ENCODE measurements around the gene DENND6A. TPM values are rescaled to one million over a fixed set of nuclear protein-coding genes. Genes with fewer than 3 reads are reported as not detected.
"Not testable (repeated sequence)": the region's sequence is repeated elsewhere in the genome, so short reads cannot be mapped to it uniquely, and the experiment has no call there.

DENND6A gene
- total and polyA plus RNA-seq, 3 donors from 2014 or later: 16.0 to 20.6 (median 18.7) TPM

- intact Hi-C loops (cut with DNase I; ENCODE audit: low total_unique reads): no loop called here
- H3K9me3 ChIP-seq: no peaks in the 10 kb centered on the region
- no peak for TF ChIP-seq POLR2A (IDR thresholded peaks at IDR 0.05)
- TF ChIP-seq, protein P1, sequence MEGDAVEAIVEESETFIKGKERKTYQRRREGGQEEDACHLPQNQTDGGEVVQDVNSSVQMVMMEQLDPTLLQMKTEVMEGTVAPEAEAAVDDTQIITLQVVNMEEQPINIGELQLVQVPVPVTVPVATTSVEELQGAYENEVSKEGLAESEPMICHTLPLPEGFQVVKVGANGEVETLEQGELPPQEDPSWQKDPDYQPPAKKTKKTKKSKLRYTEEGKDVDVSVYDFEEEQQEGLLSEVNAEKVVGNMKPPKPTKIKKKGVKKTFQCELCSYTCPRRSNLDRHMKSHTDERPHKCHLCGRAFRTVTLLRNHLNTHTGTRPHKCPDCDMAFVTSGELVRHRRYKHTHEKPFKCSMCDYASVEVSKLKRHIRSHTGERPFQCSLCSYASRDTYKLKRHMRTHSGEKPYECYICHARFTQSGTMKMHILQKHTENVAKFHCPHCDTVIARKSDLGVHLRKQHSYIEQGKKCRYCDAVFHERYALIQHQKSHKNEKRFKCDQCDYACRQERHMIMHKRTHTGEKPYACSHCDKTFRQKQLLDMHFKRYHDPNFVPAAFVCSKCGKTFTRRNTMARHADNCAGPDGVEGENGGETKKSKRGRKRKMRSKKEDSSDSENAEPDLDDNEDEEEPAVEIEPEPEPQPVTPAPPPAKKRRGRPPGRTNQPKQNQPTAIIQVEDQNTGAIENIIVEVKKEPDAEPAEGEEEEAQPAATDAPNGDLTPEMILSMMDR (IDR thresholded peaks at IDR 0.05): no peak
- H3K27ac ChIP-seq: no peak overlapping the region
- H3K27me3 ChIP-seq: no peaks in the 10 kb centered on the region
- no peaks in the 10 kb centered on the region for H3K4me1 ChIP-seq
- no peak overlapping the region for H3K4me3 ChIP-seq
- no peak for DNase-seq
- 89% methylated on average over 3 of the region's 3 CpGs for WGBS, 2 donors
- H3K36me3 ChIP-seq (ENCODE audit: low read depth, missing control alignments): no peaks in the 10 kb centered on the region
Measured at GRCh38 chr3:57624801-57625200, 68.1 kb downstream of the DENND6A start.

DNA sequence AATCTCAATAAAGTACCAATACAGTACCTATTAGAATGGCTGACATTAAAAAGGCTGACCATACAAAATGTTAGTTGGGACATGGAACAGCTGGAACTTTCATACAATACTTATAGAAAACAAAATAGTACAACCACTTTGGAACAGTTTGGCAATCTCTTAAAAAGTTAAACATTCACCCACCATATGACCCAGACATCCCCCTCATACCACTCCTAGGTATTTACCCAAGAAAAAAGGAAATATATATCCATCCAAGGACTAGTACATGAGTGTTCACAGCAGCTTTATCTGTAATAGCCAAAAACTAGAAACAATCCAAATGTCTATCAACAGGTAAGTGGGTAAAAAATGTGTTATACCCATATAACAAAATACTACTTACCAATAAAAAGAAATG is 70.5 kb downstream of the DENND6A start:
- H3K27ac ChIP-seq: no peak overlapping the region
- H3K36me3 ChIP-seq (ENCODE audit: low read depth, missing control alignments): no peaks in the 10 kb centered on the region
- DNase-seq: no peak
- no peaks in the 10 kb centered on the region for H3K27me3 ChIP-seq
- TF ChIP-seq POLR2A (IDR thresholded peaks at IDR 0.05): no peak
- TF ChIP-seq, protein P1 (IDR thresholded peaks at IDR 0.05): no peak
- no peaks in the 10 kb centered on the region for H3K9me3 ChIP-seq
- intact Hi-C loops (cut with DNase I; ENCODE audit: low total_unique reads): no loop called here
- no peak overlapping the region for H3K4me3 ChIP-seq
- no peaks in the 10 kb centered on the region for H3K4me1 ChIP-seq

GRCh38 chr3:57617739-57618138 is 75.1 kb downstream of the DENND6A start:
- Histone ChIP-seq H3K4me3 (no peak overlapping the region), H3K27ac (no peak overlapping the region), H3K9me3 (no peaks in the 10 kb centered on the region), H3K36me3 (ENCODE audit: low read depth, missing control alignments) (no peaks in the 10 kb centered on the region), H3K4me1 (no peaks in the 10 kb centered on the region), H3K27me3 (no peaks in the 10 kb centered on the region)
- 95 to 96% methylated on average over 3 of the region's 3 CpGs for WGBS, 2 donors
- intact Hi-C loops (cut with DNase I; ENCODE audit: low total_unique reads): no loop called here
- TF ChIP-seq POLR2A (IDR thresholded peaks at IDR 0.05): no peak
- TF ChIP-seq, protein P1 (IDR thresholded peaks at IDR 0.05): no peak
- DNase-seq: no peak

- Histone ChIP-seq H3K9me3 (no peaks in the 10 kb centered on the region), H3K4me3 (no peak overlapping the region), H3K4me1 (no peaks in the 10 kb centered on the region), H3K36me3 (ENCODE audit: low read depth, missing control alignments) (no peaks in the 10 kb centered on the region), H3K27ac (no peak overlapping the region), H3K27me3 (no peaks in the 10 kb centered on the region)
- 74 to 82% methylated on average over 3 of the region's 3 CpGs for WGBS, 2 donors
- no peak for TF ChIP-seq POLR2A (IDR thresholded peaks at IDR 0.05)
- TF ChIP-seq, protein P1 (IDR thresholded peaks at IDR 0.05): no peak
- intact Hi-C loops (cut with DNase I; ENCODE audit: low total_unique reads): no loop called here
- DNase-seq: no peak
Measured at GRCh38 chr3:57616233-57616632, 76.6 kb downstream of the DENND6A start.

GRCh38 chr3:57611870-57612269 is 81.0 kb downstream of the DENND6A start:
- H3K4me1 ChIP-seq; H3K27ac ChIP-seq; H3K9me3 ChIP-seq; H3K36me3 ChIP-seq (ENCODE audit: low read depth, missing control alignments); DNase-seq; H3K27me3 ChIP-seq; intact Hi-C loops (cut with DNase I; ENCODE audit: low total_unique reads); H3K4me3 ChIP-seq: not testable (repeated sequence)
- WGBS, 2 donors: 92 to 95% methylated on average over 5 of the region's 5 CpGs

Measured in testis (tissue), 3 donors.